Stimulated activated CD4-positive, alpha-beta T cell treated with anti-CD3 and anti-CD28 coated beads, Interleukin-4, amount 100 ng/mL, for 4 hours (primary cell): ENCODE measurements around the gene LRRC8A.

Source experiments
- DNase-seq, 2 experiments: peaks; one replicate each; pipeline ENCODE4 v3.0.0-alpha.2; 2020

The LRRC8A gene

GRCh38 chr9:128902351-128903078 is 20.6 kb downstream of the LRRC8A start:
- peak; percentile 78 to 86 for DNase-seq

GRCh38 chr9:128903079-128903461 is 21.1 kb downstream of the LRRC8A start:
- DNase-seq, result no peak

GRCh38 chr9:128903871-128904620 is 22.1 kb downstream of the LRRC8A start:
- no peak for DNase-seq

GRCh38 chr9:128905964-128906363 is 24.0 kb downstream of the LRRC8A start:
- DNase-seq, result no peak

GRCh38 chr9:128906741-128907140 is 24.8 kb downstream of the LRRC8A start:
- no peak for DNase-seq

- DNase-seq, result no peak
Measured at GRCh38 chr9:128908372-128908771, 26.4 kb downstream of the LRRC8A start.

GRCh38 chr9:128909859-128910258 is 27.9 kb downstream of the LRRC8A start:
- DNase-seq, result no peak

- no peak for DNase-seq
Measured at GRCh38 chr9:128910906-128911305, 29.0 kb downstream of the LRRC8A start.

GRCh38 chr9:128911529-128912035 is 29.6 kb downstream of the LRRC8A start:
- no peak for DNase-seq

- DNase-seq, result peak in 1 of 2 experiments; percentile 47
Measured at GRCh38 chr9:128912270-128912853, 30.4 kb downstream of the LRRC8A start.

- no peak for DNase-seq
Measured at GRCh38 chr9:128913048-128913900, 31.3 kb downstream of the LRRC8A start.

GRCh38 chr9:128913995-128914772 is 32.3 kb downstream of the LRRC8A start:
- no peak for DNase-seq

- no peak for DNase-seq
Measured at GRCh38 chr9:128916204-128916603, 34.3 kb downstream of the LRRC8A start.

- DNase-seq, result no peak
Measured at GRCh38 chr9:128916745-128917144, 34.8 kb downstream of the LRRC8A start.

- no peak for DNase-seq
Measured at GRCh38 chr9:128917151-128917849, 35.4 kb downstream of the LRRC8A start.

GRCh38 chr9:128918921-128919320 is 37.0 kb downstream of the LRRC8A start:
- DNase-seq, result no peak

- DNase-seq, result no peak
Measured at GRCh38 chr9:128919402-128920089, 37.6 kb downstream of the LRRC8A start.

- no peak for DNase-seq
Measured at GRCh38 chr9:128920381-128921058, 38.6 kb downstream of the LRRC8A start, which contains the start of gene PHYHD1. PHYHD1 (plus strand) TSS chr9:128920982; CDS start chr9:128922324, 1,342 bp downstream.

- no peak for DNase-seq
Measured at GRCh38 chr9:128921881-128922763, 40.2 kb downstream of the LRRC8A start.
